Mesendoderm (in vitro differentiated cells): ENCODE data around the gene FAF1.

ENCODE experiments used
- DNase-seq: peaks from one replicate; pipeline ENCODE4 v3.0.0; 2013
- H2AK5ac ChIP-seq: 2 replicates; pipeline ENCODE4 v1.6.1; 2013; ENCODE audit warnings: low read length, inconsistent platforms
- H2BK120ac ChIP-seq: 2 replicates; pipeline ENCODE4 v1.6.1; 2013; ENCODE audit warnings: low read depth, mild to moderate bottlenecking, low read length, moderate library complexity, mixed read lengths
- H2BK15ac ChIP-seq: replicated peaks from 2 replicates; pipeline ENCODE4 v1.6.1; 2013; ENCODE audit warnings: low read depth, mild to moderate bottlenecking, moderate library complexity
- H2BK5ac ChIP-seq: 2 replicates; pipeline ENCODE4 v1.6.1; 2013; ENCODE audit warnings: low read length, inconsistent platforms
- H3K18ac ChIP-seq: 2 replicates; pipeline ENCODE4 v1.6.1; 2013; ENCODE audit warnings: mild to moderate bottlenecking, low read length, mixed read lengths
- H3K23ac ChIP-seq: one replicate; pipeline ENCODE4 v1.6.1; 2013; ENCODE audit warnings: low read length
- H3K27ac ChIP-seq: 2 replicates; pipeline ENCODE4 v1.5.1; 2013; ENCODE audit warnings: low read depth, mild to moderate bottlenecking, inconsistent platforms, low read length, moderate library complexity
- H3K27me3 ChIP-seq: 2 replicates; pipeline ENCODE4 v1.6.1; 2013; ENCODE audit warnings: low read length, control low read depth, mild to moderate bottlenecking, inconsistent platforms; ENCODE audit not compliant: insufficient read depth, poor library complexity
- H3K36me3 ChIP-seq: 2 replicates; pipeline ENCODE4 v1.6.1; 2013; ENCODE audit warnings: low read length, inconsistent platforms; ENCODE audit not compliant: control insufficient read depth, insufficient read depth
- H3K4ac ChIP-seq: one replicate; pipeline ENCODE4 v1.6.1; 2013; ENCODE audit warnings: low read depth, mild to moderate bottlenecking, low read length, moderate library complexity
- H3K4me1 ChIP-seq: 2 replicates; pipeline ENCODE4 v1.6.1; 2013; ENCODE audit warnings: low read depth, low read length, inconsistent platforms; ENCODE audit not compliant: control insufficient read depth
- H3K4me2 ChIP-seq: 2 replicates; pipeline ENCODE4 v1.6.1; 2013; ENCODE audit warnings: low read length
- H3K4me3 ChIP-seq: 2 replicates; pipeline ENCODE4 v1.5.1; 2013; ENCODE audit warnings: mild to moderate bottlenecking, low read length
- H3K56ac ChIP-seq: one replicate; pipeline ENCODE4 v1.6.1; 2013; ENCODE audit warnings: low read length
- H3K79me1 ChIP-seq: 2 replicates; pipeline ENCODE4 v1.6.1; 2013; ENCODE audit warnings: low read length, inconsistent platforms
- H3K79me2 ChIP-seq: 2 replicates; pipeline ENCODE4 v1.6.1; 2013; ENCODE audit warnings: mild to moderate bottlenecking, low read length; ENCODE audit not compliant: control insufficient read depth, insufficient read depth
- H3K9ac ChIP-seq: 2 replicates; pipeline ENCODE4 v1.6.1; 2013; ENCODE audit warnings: low read length, inconsistent platforms
- H4K5ac ChIP-seq: one replicate; pipeline ENCODE4 v1.6.1; 2013; ENCODE audit warnings: low read length
- H4K8ac ChIP-seq: one replicate; pipeline ENCODE4 v1.6.1; 2013; ENCODE audit warnings: low read depth, mild to moderate bottlenecking, control low read depth, low read length, moderate library complexity
- WGBS: extraction: QIAGEN DNeasy Blood & Tissue Kit; methylation state at CpG from one replicate; pipeline ENCODE4 v1.1.7; 2013; ENCODE audit warnings: low lambda C conversion rate, missing lambda C conversion rate; ENCODE audit not compliant: insufficient coverage; ENCODE audit errors: extremely low coverage; 5-methylcytosine and 5-hydroxymethylcytosine counted together

FAF1 gene

GRCh38 chr1:50970509-50970887, 10.4 kb upstream of the FAF1 start:
- Histone ChIP-seq H3K4me3 (no peak overlapping the region), H2BK5ac (no peak overlapping the region), H3K27me3 (peaks cover 20% of the 10 kb centered on the region), H3K36me3 (no peaks in the 10 kb centered on the region), H3K4me1 (no peaks in the 10 kb centered on the region), H3K56ac (no peak overlapping the region), H3K27ac (no peak overlapping the region), H4K5ac (no peak overlapping the region), H3K4ac (no peak overlapping the region), H4K8ac (no peak overlapping the region), H3K23ac (no peak overlapping the region), H3K18ac (no peak overlapping the region), H2AK5ac (no peak overlapping the region), H3K79me2 (no peaks in the 10 kb centered on the region), H3K79me1 (no peaks in the 10 kb centered on the region), H2BK120ac (no peak overlapping the region), H3K4me2 (no peak overlapping the region), H2BK15ac (no peak overlapping the region), H3K9ac (no peak overlapping the region)
- DNase-seq, result no peak
- WGBS, result no CpG with 5 or more reads among the region's 6 CpGs

GRCh38 chr1:50969611-50970508, 9.8 kb upstream of the FAF1 start, which contains the start of gene CDKN2C:
Gene CDKN2C (plus strand): TSS chr1:50970245. CDS start chr1:50970369, 124 bp downstream.
- Histone ChIP-seq H3K4ac (no peak within 1 kb of the TSS), H3K79me1 (no peaks in the 10 kb centered on the region), H2BK15ac (no peak within 1 kb of the TSS), H3K36me3 (no peaks in the 10 kb centered on the region), H4K8ac (no peak within 1 kb of the TSS), H2AK5ac (no peak within 1 kb of the TSS), H2BK5ac (no peak within 1 kb of the TSS), H3K23ac (no peak within 1 kb of the TSS), H3K79me2 (no peaks in the 10 kb centered on the region), H2BK120ac (no peak within 1 kb of the TSS), H3K27me3 (peaks cover 19% of the 10 kb centered on the region), H3K4me2 (peak within 1 kb of the TSS; percentile 97), H3K27ac (no peak within 1 kb of the TSS), H3K4me3 (peak within 1 kb of the TSS; percentile 50), H3K4me1 (no peaks in the 10 kb centered on the region), H3K18ac (no peak within 1 kb of the TSS), H4K5ac (no peak within 1 kb of the TSS), H3K56ac (peak within 1 kb of the TSS; percentile 77), H3K9ac (peak within 1 kb of the TSS; percentile 66)
- DNase-seq, result peak; percentile 68
- no CpG with 5 or more reads among the region's 44 CpGs for WGBS

GRCh38 chr1:50968821-50969610, 8.9 kb upstream of the FAF1 start:
- Histone ChIP-seq H3K4me1 (no peaks in the 10 kb centered on the region), H2BK5ac (no peak overlapping the region), H3K36me3 (no peaks in the 10 kb centered on the region), H3K79me1 (no peaks in the 10 kb centered on the region), H3K23ac (no peak overlapping the region), H2BK120ac (no peak overlapping the region), H4K8ac (no peak overlapping the region), H3K27me3 (peaks cover 17% of the 10 kb centered on the region), H4K5ac (no peak overlapping the region), H3K9ac (peak overlapping the region; percentile 66), H2BK15ac (no peak overlapping the region), H3K4me2 (peak overlapping the region; percentile 97), H3K4me3 (peak overlapping the region; percentile 50), H2AK5ac (no peak overlapping the region), H3K18ac (no peak overlapping the region), H3K79me2 (no peaks in the 10 kb centered on the region), H3K4ac (no peak overlapping the region), H3K56ac (peak overlapping the region; percentile 77), H3K27ac (no peak overlapping the region)
- peak; percentile 40 for DNase-seq
- no CpG with 5 or more reads among the region's 65 CpGs for WGBS

- Histone ChIP-seq H4K5ac (no peak overlapping the region), H3K79me1 (no peaks in the 10 kb centered on the region), H3K27ac (peak overlapping the region; percentile 9), H2BK5ac (no peak overlapping the region), H3K18ac (no peak overlapping the region), H3K9ac (peak overlapping the region; percentile 71), H2AK5ac (no peak overlapping the region), H3K36me3 (no peaks in the 10 kb centered on the region), H3K4me3 (peak overlapping the region; percentile 50), H3K23ac (no peak overlapping the region), H3K4me1 (no peaks in the 10 kb centered on the region), H3K27me3 (peaks cover 11% of the 10 kb centered on the region), H4K8ac (no peak overlapping the region), H3K4me2 (peak overlapping the region; percentile 97), H3K79me2 (no peaks in the 10 kb centered on the region), H3K4ac (no peak overlapping the region), H3K56ac (peak overlapping the region; percentile 79), H2BK15ac (no peak overlapping the region), H2BK120ac (no peak overlapping the region)
- no CpG with 5 or more reads among the region's 70 CpGs for WGBS
- peak; percentile 89 for DNase-seq
Observed at GRCh38 chr1:50968158-50968820, 8.2 kb upstream of the FAF1 start.

- no peaks in the 10 kb centered on the region for H3K79me1 ChIP-seq
- H3K4ac ChIP-seq, result no peak overlapping the region
- H3K4me2 ChIP-seq, result no peak overlapping the region
- H3K27ac ChIP-seq, result no peak overlapping the region
- H2AK5ac ChIP-seq, result no peak overlapping the region
- DNase-seq, result no peak
- no peak overlapping the region for H3K23ac ChIP-seq
- peaks cover 11% of the 10 kb centered on the region for H3K27me3 ChIP-seq
- no peak overlapping the region for H3K4me3 ChIP-seq
- H3K36me3 ChIP-seq, result no peaks in the 10 kb centered on the region
- no peaks in the 10 kb centered on the region for H3K79me2 ChIP-seq
- no peak overlapping the region for H3K18ac ChIP-seq
- H2BK5ac ChIP-seq, result no peak overlapping the region
- WGBS, result no CpG with 5 or more reads among the region's 17 CpGs
- H4K5ac ChIP-seq, result no peak overlapping the region
- no peak overlapping the region for H2BK15ac ChIP-seq
- no peak overlapping the region for H4K8ac ChIP-seq
- no peak overlapping the region for H2BK120ac ChIP-seq
- no peaks in the 10 kb centered on the region for H3K4me1 ChIP-seq
- no peak overlapping the region for H3K9ac ChIP-seq
- H3K56ac ChIP-seq, result no peak overlapping the region
Observed at GRCh38 chr1:50967416-50968157, 7.5 kb upstream of the FAF1 start.
